Choroid plexus epithelial cell (primary cell): ENCODE data around the gene ASIC3.

Experiments used
- DNase-seq: peaks from one replicate; pipeline ENCODE4 v3.0.0-alpha.2; 2010; ENCODE audit warnings: low read depth
- H3K4me3 ChIP-seq: 2 replicates; pipeline ENCODE4 v1.5.1; 2011; ENCODE audit warnings: low read depth, mild to moderate bottlenecking, control low read depth, low read length, moderate library complexity
- TF ChIP-seq, protein P1 (sequence below): conservative IDR thresholded peaks from 2 replicates; pipeline ENCODE4 v1.5.1; 2011; ENCODE audit warnings: low read depth, mild to moderate bottlenecking, control low read depth, inconsistent platforms, low read length, moderate library complexity

ASIC3 gene

DNA sequence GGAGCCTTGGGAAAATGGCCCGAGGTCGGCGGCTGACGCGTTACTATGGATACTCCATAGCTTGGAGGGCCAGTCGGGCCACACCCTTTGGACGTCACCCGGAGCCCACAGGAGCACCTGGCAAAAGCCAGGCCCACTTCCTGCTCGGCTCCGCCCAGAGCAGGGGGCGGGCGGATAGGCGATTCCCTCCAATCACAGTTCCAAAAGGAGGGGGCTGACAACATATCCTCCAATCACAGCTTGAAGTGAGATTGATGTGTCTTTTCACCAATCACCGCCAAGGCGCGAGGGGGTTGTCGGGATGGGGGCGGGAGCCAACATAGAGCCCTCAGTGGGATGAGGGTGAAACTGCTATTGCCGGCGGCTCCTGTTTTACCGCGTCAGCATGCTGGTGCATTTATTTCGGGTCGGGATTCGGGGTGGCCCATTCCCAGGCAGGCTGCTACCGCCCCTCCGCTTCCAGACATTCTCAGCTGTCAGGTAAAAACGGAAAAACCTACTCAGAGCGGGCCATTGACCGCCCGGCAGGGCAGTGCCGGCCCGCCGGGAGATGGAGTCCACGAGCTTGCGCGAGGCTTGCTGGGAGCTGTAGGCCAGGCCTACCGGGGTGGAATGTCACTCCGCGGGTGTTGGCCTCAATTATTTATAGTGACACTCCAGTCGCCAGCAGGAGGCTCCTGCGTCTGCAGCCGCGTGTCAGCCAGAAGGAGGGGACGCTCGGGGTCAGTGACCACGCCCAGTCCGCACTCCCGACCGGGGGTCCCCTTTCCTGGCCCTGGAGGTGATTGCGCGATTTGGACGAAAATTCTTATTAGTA, 20.0 kb upstream of the ASIC3 start, which contains the start of gene ABCB8:
TSS of gene ABCB8 (plus strand) at position 320 of the 817 bp plus-strand sequence. CDS start at position 386, 66 bp downstream.
- TF ChIP-seq, protein P1, sequence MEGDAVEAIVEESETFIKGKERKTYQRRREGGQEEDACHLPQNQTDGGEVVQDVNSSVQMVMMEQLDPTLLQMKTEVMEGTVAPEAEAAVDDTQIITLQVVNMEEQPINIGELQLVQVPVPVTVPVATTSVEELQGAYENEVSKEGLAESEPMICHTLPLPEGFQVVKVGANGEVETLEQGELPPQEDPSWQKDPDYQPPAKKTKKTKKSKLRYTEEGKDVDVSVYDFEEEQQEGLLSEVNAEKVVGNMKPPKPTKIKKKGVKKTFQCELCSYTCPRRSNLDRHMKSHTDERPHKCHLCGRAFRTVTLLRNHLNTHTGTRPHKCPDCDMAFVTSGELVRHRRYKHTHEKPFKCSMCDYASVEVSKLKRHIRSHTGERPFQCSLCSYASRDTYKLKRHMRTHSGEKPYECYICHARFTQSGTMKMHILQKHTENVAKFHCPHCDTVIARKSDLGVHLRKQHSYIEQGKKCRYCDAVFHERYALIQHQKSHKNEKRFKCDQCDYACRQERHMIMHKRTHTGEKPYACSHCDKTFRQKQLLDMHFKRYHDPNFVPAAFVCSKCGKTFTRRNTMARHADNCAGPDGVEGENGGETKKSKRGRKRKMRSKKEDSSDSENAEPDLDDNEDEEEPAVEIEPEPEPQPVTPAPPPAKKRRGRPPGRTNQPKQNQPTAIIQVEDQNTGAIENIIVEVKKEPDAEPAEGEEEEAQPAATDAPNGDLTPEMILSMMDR: peak; percentile 53
- peak within 1 kb of the TSS; percentile 93 for H3K4me3 ChIP-seq
- peak; percentile 99 for DNase-seq

DNA sequence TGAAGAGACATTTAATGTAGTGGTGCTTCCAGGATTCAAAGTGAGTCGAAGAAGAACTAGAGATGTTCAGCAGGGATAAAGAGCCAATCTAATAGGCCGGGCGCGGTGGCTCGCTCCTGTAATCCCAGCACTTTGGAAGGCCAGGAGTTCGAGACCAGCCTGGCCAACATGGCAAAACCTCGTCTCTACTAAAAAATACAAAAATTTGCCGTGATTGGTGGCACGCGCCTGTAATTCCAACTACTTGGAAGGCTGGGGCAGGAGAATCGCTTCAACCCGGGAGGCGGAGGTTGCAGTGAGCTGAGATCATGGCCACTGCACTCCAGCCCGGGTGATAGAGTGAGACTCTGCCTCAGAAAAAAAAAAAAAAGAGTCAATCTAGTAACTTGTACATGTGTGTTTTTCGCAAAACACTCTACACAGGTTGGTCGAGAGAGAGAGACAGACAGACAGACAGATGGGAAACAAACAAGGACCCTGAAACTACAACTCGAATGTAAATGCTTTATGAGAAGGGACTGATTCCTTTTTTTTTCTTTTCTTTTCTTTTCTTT, 19.3 kb upstream of the ASIC3 start:
- DNase-seq: no peak
- peak overlapping the region; percentile 93 for H3K4me3 ChIP-seq
- TF ChIP-seq, protein P1: no peak

DNA sequence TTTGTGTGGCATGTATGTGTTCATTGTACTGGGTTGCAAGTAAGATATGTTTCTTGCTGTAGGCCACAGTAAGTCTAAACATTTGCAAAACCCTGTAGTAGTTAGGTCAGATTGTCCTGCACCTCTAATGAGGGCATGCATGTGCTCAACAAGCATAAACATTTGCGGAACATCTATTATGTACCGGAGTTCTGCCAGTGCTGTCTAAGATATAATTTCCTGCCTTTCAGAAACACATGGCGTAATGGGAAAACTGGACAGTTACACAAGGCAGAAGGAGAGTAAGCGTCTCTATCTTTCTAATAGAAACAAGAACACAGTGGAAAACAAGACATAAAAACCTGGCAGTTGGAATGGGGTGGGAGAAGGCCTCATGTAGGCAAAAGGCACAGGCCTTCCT, 17.3 kb upstream of the ASIC3 start:
- DNase-seq: no peak
- no peak overlapping the region for H3K4me3 ChIP-seq
- TF ChIP-seq, protein P1: no peak

DNA sequence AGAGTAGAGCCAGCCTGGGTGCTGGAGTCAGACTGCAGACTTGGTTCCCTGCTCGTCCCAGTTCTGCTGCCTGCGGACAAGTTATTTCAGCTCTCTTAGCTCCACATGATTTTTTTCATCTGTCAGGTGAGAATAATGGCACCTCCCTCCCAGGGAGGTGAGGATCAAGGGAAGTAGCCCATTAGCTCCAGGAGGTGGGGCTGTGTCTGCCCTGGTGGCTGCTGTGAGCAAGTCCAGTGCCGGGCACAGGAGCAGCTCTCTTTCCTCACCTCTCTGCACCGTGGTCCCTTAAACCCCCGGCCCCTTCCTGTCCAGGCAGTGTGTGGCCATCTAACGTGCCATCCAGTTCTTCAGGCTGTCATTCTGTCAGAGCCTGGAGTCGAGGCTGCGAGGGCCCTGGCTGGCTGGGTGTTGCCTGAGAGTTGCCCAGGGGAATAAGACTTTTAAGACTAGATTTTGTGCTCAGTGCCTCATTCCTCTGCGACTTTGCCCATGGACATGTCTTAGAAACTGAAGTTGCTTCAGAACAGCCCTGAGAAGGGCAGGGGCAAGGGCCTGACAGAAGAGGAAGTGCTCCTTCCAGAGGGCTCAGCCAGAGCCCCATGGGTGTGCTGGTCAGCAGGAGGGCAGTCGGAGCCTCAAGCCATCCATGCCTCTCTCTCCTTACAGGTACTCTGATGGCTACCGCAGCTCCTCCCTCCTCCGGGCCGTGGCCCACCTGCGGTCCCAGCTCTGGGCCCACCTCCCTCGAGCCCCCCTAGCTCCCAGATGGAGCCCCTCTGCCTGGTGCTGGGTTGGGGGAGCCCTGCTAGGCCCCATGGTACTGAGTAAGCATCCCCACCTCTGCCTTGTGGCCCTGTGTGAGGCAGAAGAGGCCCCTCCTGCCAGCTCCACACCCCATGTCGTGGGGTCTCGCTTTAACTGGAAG, 15.1 kb upstream of the ASIC3 start:
- no peak for DNase-seq
- TF ChIP-seq, protein P1: peak; percentile 31
- no peak overlapping the region for H3K4me3 ChIP-seq

DNA sequence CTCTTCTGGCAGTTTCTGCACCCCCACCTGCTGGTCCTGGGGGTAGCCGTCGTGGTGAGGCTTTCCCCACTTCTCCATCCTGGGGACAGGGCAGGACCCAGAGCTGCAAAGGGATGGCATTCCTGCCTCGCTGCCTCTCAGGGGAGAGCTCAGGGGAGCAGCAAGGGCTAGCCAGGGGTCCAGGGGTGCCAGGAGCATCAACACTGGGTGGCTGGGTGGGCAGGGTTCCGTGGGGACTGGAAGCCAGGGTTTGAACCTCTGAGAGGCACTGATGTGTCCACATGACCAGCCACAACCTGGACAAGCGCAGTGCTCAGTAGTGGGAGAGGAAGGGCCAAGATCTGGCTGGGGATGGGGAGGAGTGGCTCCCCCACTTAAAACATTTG, 14.5 kb upstream of the ASIC3 start:
- TF ChIP-seq, protein P1: no peak
- H3K4me3 ChIP-seq: no peak overlapping the region
- DNase-seq: no peak

DNA sequence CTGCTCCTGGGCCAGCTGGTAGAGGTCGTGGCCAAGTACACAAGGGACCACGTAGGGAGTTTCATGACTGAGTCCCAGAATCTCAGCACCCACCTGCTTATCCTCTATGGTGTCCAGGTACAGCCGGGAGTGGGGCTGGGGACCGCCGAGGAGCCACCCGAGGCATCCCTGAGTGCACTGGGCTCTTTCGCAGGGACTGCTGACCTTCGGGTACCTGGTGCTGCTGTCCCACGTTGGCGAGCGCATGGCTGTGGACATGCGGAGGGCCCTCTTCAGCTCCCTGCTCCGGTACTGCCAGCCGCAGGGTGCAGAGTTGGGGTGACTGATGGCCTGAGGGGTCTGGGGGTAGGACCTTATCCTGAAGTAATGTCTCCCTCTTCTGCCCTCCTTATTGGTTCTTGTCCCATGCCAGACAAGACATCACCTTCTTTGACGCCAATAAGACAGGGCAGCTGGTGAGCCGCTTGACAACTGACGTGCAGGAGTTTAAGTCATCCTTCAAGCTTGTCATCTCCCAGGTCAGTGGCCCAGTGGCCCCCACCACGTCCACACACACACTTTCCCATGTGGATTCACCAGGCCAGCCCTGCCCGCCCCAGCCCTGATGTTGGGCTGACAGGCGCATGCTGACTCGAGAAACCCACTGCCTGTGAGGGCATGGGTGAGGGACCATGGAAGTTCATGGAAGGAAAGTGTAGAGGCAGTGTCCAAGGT, 13.9 kb upstream of the ASIC3 start:
- TF ChIP-seq, protein P1: no peak
- no peak overlapping the region for H3K4me3 ChIP-seq
- DNase-seq: no peak
